GM12891 (cell line): ENCODE measurements around the gene RRP15.

Experiments
- PAX5 ChIP-seq: IDR thresholded peaks from 2 replicates; pipeline ENCODE4 v1.6.1; 2011; ENCODE audit warnings: low read length, moderate library complexity, mild to moderate bottlenecking; ENCODE audit not compliant: insufficient read depth, severe bottlenecking
- POLR2A ChIP-seq: IDR thresholded peaks from 2 replicates; pipeline ENCODE4 v1.6.1; 2011; ENCODE audit warnings: low read depth, low read length, control low read depth
- POLR2AphosphoS5 ChIP-seq: IDR thresholded peaks from 2 replicates; pipeline ENCODE4 v1.6.1; 2011; ENCODE audit warnings: low read depth, low read length, control low read depth
- POU2F2 ChIP-seq: IDR thresholded peaks from 2 replicates; pipeline ENCODE4 v1.6.1; 2011; ENCODE audit warnings: low read depth, mild to moderate bottlenecking, control low read depth, low read length, moderate library complexity
- SPI1 ChIP-seq: IDR thresholded peaks from 2 replicates; pipeline ENCODE4 v1.6.1; 2011; ENCODE audit warnings: low read depth, low read length, control low read depth
- TAF1 ChIP-seq: IDR thresholded peaks from 2 replicates; pipeline ENCODE4 v1.6.1; 2011; ENCODE audit warnings: low read depth, low read length, control low read depth

GRCh38 chr1:218352075-218352438 lies 67.0 kb downstream of the RRP15 start:
- TF ChIP-seq POLR2A = no peak
- TF ChIP-seq POLR2AphosphoS5 = no peak
- no peak for TF ChIP-seq TAF1
- TF ChIP-seq SPI1 = no peak
- no peak for TF ChIP-seq POU2F2
- no peak for TF ChIP-seq PAX5
